KMS-11 (cell line): ENCODE results near the gene PALMD.

Experiments
- H2AFZ ChIP-seq: fragments of 200-600 bp; sonication (generic); 2 replicates; pipeline ENCODE4 v1.6.1; 2016; ENCODE audit warnings: antibody characterized with exemption, mixed run types, low read depth
- H3K27ac ChIP-seq: fragments of 200-600 bp; sonication (generic); 2 replicates; pipeline ENCODE4 v1.6.1; 2016; ENCODE audit warnings: mild to moderate bottlenecking, mixed run types
- H3K27me3 ChIP-seq: fragments of 200-600 bp; sonication (generic); 2 replicates; pipeline ENCODE4 v1.6.1; 2017; ENCODE audit warnings: mild to moderate bottlenecking, low read depth, mixed run types, moderate library complexity; ENCODE audit not compliant: insufficient read depth
- H3K36me3 ChIP-seq: fragments of 200-600 bp; sonication (generic); 2 replicates; pipeline ENCODE4 v1.6.1; 2017; ENCODE audit warnings: mild to moderate bottlenecking, mixed run types; ENCODE audit not compliant: insufficient read depth
- H3K4me1 ChIP-seq: fragments of 200-600 bp; sonication (generic); 2 replicates; pipeline ENCODE4 v1.6.1; 2016; ENCODE audit warnings: mild to moderate bottlenecking, low read depth, mixed run types; ENCODE audit not compliant: poor library complexity, severe bottlenecking
- H3K4me2 ChIP-seq: fragments of 200-600 bp; sonication (generic); 2 replicates; pipeline ENCODE4 v1.7.0; 2016; ENCODE audit warnings: mild to moderate bottlenecking, mixed run types
- H3K4me3 ChIP-seq: fragments of 200-600 bp; sonication (generic); IDR thresholded peaks from 2 replicates; pipeline ENCODE4 v1.6.1; 2017; ENCODE audit warnings: low read depth, low read length, mixed read lengths; ENCODE audit not compliant: insufficient read depth
- H3K79me2 ChIP-seq: fragments of 200-600 bp; sonication (generic); 2 replicates; pipeline ENCODE4 v1.6.1; 2016; ENCODE audit warnings: low read depth, mixed run types; ENCODE audit not compliant: insufficient read depth
- H3K9ac ChIP-seq: fragments of 200-600 bp; sonication (generic); 2 replicates; pipeline ENCODE4 v1.6.1; 2016; ENCODE audit warnings: mild to moderate bottlenecking, mixed run types
- H4K20me1 ChIP-seq: fragments of 200-600 bp; sonication (generic); 2 replicates; pipeline ENCODE4 v1.6.1; 2016; ENCODE audit warnings: mild to moderate bottlenecking, mixed run types; ENCODE audit not compliant: insufficient read depth
- TF ChIP-seq, protein P1 (sequence below): fragments of 200-600 bp; sonication (generic); conservative IDR thresholded peaks from 2 replicates; pipeline ENCODE4 v1.6.1; 2017; ENCODE audit warnings: low read depth, mild to moderate bottlenecking, antibody characterized with exemption, low read length, moderate library complexity, mixed read lengths

Gene PALMD

DNA sequence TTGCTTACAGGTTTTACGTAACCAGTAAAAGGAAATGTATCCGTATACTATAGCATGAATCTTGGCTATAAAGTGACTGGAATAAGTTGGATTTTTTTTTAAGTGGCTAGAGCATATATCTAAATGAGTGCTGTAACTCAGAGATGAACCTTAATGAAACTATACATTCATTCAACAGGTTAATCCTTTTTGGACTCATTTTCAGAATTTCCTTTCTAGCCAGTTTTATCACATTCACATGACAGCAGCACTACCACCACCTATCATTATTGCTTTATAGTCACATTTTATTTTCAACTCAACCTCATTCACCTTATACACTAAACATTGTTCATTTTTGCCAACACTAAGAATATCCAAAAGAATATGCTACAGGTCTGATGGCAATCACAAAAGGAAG lies 89.9 kb downstream of the PALMD start:
- Histone ChIP-seq H3K36me3 (no peaks in the 10 kb centered on the region), H3K27me3 (no peaks in the 10 kb centered on the region), H3K4me2 (no peak overlapping the region), H3K9ac (no peak overlapping the region), H3K27ac (no peak overlapping the region), H3K79me2 (no peaks in the 10 kb centered on the region), H2AFZ (no peak overlapping the region), H3K4me3 (no peak overlapping the region), H3K4me1 (no peaks in the 10 kb centered on the region), H4K20me1 (no peaks in the 10 kb centered on the region)
- TF ChIP-seq, protein P1, sequence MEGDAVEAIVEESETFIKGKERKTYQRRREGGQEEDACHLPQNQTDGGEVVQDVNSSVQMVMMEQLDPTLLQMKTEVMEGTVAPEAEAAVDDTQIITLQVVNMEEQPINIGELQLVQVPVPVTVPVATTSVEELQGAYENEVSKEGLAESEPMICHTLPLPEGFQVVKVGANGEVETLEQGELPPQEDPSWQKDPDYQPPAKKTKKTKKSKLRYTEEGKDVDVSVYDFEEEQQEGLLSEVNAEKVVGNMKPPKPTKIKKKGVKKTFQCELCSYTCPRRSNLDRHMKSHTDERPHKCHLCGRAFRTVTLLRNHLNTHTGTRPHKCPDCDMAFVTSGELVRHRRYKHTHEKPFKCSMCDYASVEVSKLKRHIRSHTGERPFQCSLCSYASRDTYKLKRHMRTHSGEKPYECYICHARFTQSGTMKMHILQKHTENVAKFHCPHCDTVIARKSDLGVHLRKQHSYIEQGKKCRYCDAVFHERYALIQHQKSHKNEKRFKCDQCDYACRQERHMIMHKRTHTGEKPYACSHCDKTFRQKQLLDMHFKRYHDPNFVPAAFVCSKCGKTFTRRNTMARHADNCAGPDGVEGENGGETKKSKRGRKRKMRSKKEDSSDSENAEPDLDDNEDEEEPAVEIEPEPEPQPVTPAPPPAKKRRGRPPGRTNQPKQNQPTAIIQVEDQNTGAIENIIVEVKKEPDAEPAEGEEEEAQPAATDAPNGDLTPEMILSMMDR: no peak

DNA sequence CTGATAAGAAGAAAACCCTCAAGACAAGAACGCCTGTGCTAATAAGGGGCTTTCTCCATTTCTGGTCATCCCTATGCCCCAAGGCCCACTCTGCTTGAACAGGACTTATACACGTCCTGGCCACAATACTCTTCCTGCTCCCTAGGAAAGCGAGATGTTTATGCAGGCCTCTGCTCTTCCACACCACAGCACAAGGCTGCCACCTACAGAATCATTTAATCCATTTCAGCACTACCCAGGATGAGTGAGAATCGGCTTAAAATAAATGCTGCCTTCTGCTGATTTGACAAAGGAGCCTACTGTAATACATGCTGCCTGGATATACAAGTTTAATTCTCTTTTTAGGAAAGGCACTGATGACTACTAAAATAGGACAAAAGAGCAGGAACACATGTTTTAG lies 91.1 kb downstream of the PALMD start:
- H3K4me2 ChIP-seq: no peak overlapping the region
- no peaks in the 10 kb centered on the region for H3K79me2 ChIP-seq
- no peaks in the 10 kb centered on the region for H3K4me1 ChIP-seq
- H3K9ac ChIP-seq: no peak overlapping the region
- H3K27me3 ChIP-seq: no peaks in the 10 kb centered on the region
- TF ChIP-seq, protein P1: no peak; the same call in 1 of the 2 replicates
- no peaks in the 10 kb centered on the region for H4K20me1 ChIP-seq
- H3K36me3 ChIP-seq: no peaks in the 10 kb centered on the region
- no peak overlapping the region for H3K27ac ChIP-seq
- no peak overlapping the region for H2AFZ ChIP-seq
- no peak overlapping the region for H3K4me3 ChIP-seq

DNA sequence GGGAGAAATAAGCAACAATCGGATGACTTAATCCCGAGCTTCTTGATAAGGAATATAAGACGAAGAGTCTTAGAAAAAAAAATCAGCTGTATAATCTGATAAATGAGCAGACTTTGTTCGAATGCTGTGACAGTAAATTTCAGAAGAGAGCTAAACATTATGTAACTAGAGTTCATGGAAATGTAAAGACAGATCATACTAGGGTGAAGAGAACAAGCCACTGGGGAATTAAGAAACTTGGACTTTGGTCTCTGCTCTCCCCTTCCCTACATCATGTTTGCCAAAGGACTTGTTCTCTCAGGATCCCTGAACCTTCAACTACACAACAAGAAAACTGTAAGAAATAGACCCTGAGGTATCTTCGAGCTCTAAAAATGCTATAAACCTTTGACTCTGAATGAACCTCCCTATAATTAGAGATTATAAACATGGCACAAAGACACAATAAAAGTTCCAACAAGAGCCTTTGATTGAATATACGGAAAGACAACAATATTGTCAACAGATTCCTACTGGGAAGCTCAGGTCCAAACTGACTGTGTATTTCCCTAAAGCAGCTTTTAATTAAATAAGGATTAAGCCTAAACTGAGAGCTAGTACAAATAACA lies 93.0 kb downstream of the PALMD start:
- H3K4me3 ChIP-seq: no peak overlapping the region
- no peaks in the 10 kb centered on the region for H4K20me1 ChIP-seq
- H3K27me3 ChIP-seq: no peaks in the 10 kb centered on the region
- H3K27ac ChIP-seq: no peak overlapping the region
- no peaks in the 10 kb centered on the region for H3K79me2 ChIP-seq
- TF ChIP-seq, protein P1: no peak
- H2AFZ ChIP-seq: no peak overlapping the region
- no peak overlapping the region for H3K9ac ChIP-seq
- H3K4me1 ChIP-seq: no peaks in the 10 kb centered on the region
- H3K36me3 ChIP-seq: no peaks in the 10 kb centered on the region
- H3K4me2 ChIP-seq: no peak overlapping the region

DNA sequence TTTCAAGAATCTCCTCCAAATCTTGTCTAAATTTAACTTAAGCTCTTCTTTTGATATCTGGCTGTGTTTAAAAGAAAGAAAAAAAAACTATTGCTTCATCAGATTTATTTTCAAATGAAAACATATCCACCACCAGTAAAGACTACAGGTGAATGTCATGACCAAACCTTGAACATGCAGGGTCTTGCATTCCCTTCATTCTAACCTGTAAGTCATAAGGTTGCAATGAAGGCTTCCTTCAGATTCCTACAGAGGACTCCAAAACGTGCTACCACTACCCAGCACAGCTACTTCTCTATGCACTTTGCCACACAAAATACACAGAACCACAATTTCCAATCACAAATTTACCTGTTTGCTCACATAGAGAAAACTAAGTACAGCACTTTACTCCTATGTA lies 94.2 kb downstream of the PALMD start:
- Histone ChIP-seq H3K4me3 (no peak overlapping the region), H3K4me2 (no peak overlapping the region), H3K9ac (no peak overlapping the region), H3K27ac (no peak overlapping the region), H3K36me3 (no peaks in the 10 kb centered on the region), H3K4me1 (no peaks in the 10 kb centered on the region), H4K20me1 (no peaks in the 10 kb centered on the region), H2AFZ (no peak overlapping the region), H3K79me2 (no peaks in the 10 kb centered on the region), H3K27me3 (no peaks in the 10 kb centered on the region)
- TF ChIP-seq, protein P1: no peak
